ENCODE data around the gene UGT1A9. TPM values are rescaled to one million over a fixed set of nuclear protein-coding genes. Genes with fewer than 3 reads are reported as not detected.

Gene UGT1A9
- total and polyA plus RNA-seq, 2 experiments from 2014 or later, result not detected

GRCh38 chr2:233707940-233708644 lies 36.4 kb downstream of the UGT1A9 start:
- Mint-ChIP-seq H3K36me3 (ENCODE audit: low read depth) (no peaks in the 10 kb centered on the region), H3K4me1 (peaks cover 4% of the 10 kb centered on the region; the same call in 1 of the 3 replicates), H3K27ac (no peak overlapping the region), H3K9me3 (no peaks in the 10 kb centered on the region; the same call in 2 of the 3 replicates), H3K27me3 (ENCODE audit: insufficient read depth, low read depth, poor library complexity) (peaks cover 8% of the 10 kb centered on the region), H3K4me3 (no peak overlapping the region)
- Histone ChIP-seq H3K36me3 (ENCODE audit: insufficient read depth) (no peaks in the 10 kb centered on the region), H3K4me2 (no peak overlapping the region), H3K4me1 (ENCODE audit: insufficient read depth) (no peaks in the 10 kb centered on the region), H3K79me2 (replicated peaks; ENCODE audit: insufficient read depth) (no peaks in the 10 kb centered on the region), H4K20me1 (replicated peaks; ENCODE audit: insufficient read depth) (no peaks in the 10 kb centered on the region), H3K27me3 (ENCODE audit: insufficient read depth) (no peaks in the 10 kb centered on the region), H2AFZ (no peak overlapping the region), H3K9me2 (ENCODE audit: insufficient read depth) (peaks cover 5% of the 10 kb centered on the region; the same call in 1 of the 2 replicates), H3K4me3 (no peak overlapping the region), H3K27ac (ENCODE audit: low read depth) (no peak overlapping the region), H3F3A (replicated peaks; ENCODE audit: low read depth) (no peaks in the 10 kb centered on the region)
- DNase-seq (ENCODE audit: low spot score), result no peak
- TF ChIP-seq POLR2AphosphoS5 (IDR thresholded peaks at IDR 0.05; ENCODE audit: low read depth) (no peak), ZNF114 (CRISPR knock-in tag; IDR thresholded peaks at IDR 0.05) (no peak), NANOG (IDR thresholded peaks at IDR 0.05; ENCODE audit: borderline replicate concordance) (no peak), JUNB (IDR thresholded peaks at IDR 0.05; ENCODE audit: unreplicated experiment) (no peak), EZH2phosphoT487 (IDR thresholded peaks at IDR 0.05; ENCODE audit: unreplicated experiment) (no peak), CREB1 (CRISPR knock-in tag; IDR thresholded peaks at IDR 0.05; ENCODE audit: low read depth) (no peak), ZNF331 (CRISPR knock-in tag; IDR thresholded peaks at IDR 0.05; ENCODE audit: low read depth) (no peak)
- no peak for ATAC-seq

DNA sequence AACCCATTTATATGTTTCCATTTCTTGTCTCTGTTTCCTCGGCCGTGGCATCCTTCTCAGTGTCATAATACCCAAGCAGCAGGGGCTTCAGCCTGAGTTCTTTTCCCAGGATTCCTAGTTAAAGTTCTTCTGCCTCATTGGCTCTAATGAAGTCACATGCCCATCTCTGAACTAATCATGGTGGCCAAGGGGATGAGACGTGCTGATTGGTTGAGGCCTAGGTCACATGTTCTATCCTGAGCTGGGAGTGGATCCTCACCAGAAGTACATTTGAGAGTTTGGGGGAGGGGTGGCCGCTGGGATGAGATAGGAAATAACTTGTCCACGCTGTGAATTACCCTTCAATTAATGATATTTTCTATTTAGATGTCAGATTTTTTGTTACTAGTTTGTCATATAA lies 37.2 kb downstream of the UGT1A9 start:
- peaks cover 8% of the 10 kb centered on the region for H3K27me3 Mint-ChIP-seq (ENCODE audit: insufficient read depth, low read depth, poor library complexity)
- Histone ChIP-seq H2AFZ (no peak overlapping the region), H3K4me1 (ENCODE audit: insufficient read depth) (no peaks in the 10 kb centered on the region), H3K9me2 (ENCODE audit: insufficient read depth) (peaks cover 5% of the 10 kb centered on the region; the same call in 1 of the 2 replicates), H3F3A (replicated peaks; ENCODE audit: low read depth) (no peaks in the 10 kb centered on the region), H3K27me3 (ENCODE audit: insufficient read depth) (no peaks in the 10 kb centered on the region), H3K36me3 (ENCODE audit: insufficient read depth) (no peaks in the 10 kb centered on the region), H4K20me1 (replicated peaks; ENCODE audit: insufficient read depth) (no peaks in the 10 kb centered on the region), H3K27ac (ENCODE audit: low read depth) (no peak overlapping the region), H3K4me3 (no peak overlapping the region), H3K79me2 (replicated peaks; ENCODE audit: insufficient read depth) (no peaks in the 10 kb centered on the region), H3K4me2 (no peak overlapping the region)
- ATAC-seq (no peak), DNase-seq (ENCODE audit: low spot score) (peak; percentile 17)
- H3K4me1 Mint-ChIP-seq, result peaks cover 4% of the 10 kb centered on the region; the same call in 1 of the 3 replicates
- H3K9me3 Mint-ChIP-seq, result no peaks in the 10 kb centered on the region; the same call in 2 of the 3 replicates
- H3K36me3 Mint-ChIP-seq (ENCODE audit: low read depth), result no peaks in the 10 kb centered on the region
- no peak overlapping the region for H3K4me3 Mint-ChIP-seq
- no peak overlapping the region for H3K27ac Mint-ChIP-seq
- TF ChIP-seq ZNF331 (CRISPR knock-in tag; IDR thresholded peaks at IDR 0.05; ENCODE audit: low read depth), result no peak
- TF ChIP-seq JUNB (IDR thresholded peaks at IDR 0.05; ENCODE audit: unreplicated experiment), result no peak
- TF ChIP-seq, protein P1, sequence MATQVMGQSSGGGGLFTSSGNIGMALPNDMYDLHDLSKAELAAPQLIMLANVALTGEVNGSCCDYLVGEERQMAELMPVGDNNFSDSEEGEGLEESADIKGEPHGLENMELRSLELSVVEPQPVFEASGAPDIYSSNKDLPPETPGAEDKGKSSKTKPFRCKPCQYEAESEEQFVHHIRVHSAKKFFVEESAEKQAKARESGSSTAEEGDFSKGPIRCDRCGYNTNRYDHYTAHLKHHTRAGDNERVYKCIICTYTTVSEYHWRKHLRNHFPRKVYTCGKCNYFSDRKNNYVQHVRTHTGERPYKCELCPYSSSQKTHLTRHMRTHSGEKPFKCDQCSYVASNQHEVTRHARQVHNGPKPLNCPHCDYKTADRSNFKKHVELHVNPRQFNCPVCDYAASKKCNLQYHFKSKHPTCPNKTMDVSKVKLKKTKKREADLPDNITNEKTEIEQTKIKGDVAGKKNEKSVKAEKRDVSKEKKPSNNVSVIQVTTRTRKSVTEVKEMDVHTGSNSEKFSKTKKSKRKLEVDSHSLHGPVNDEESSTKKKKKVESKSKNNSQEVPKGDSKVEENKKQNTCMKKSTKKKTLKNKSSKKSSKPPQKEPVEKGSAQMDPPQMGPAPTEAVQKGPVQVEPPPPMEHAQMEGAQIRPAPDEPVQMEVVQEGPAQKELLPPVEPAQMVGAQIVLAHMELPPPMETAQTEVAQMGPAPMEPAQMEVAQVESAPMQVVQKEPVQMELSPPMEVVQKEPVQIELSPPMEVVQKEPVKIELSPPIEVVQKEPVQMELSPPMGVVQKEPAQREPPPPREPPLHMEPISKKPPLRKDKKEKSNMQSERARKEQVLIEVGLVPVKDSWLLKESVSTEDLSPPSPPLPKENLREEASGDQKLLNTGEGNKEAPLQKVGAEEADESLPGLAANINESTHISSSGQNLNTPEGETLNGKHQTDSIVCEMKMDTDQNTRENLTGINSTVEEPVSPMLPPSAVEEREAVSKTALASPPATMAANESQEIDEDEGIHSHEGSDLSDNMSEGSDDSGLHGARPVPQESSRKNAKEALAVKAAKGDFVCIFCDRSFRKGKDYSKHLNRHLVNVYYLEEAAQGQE (IDR thresholded peaks at IDR 0.05; ENCODE audit: unreplicated experiment), result no peak
- TF ChIP-seq ZNF114 (CRISPR knock-in tag; IDR thresholded peaks at IDR 0.05), result no peak
- no peak for TF ChIP-seq EZH2 (IDR thresholded peaks at IDR 0.05; ENCODE audit: low read depth, unreplicated experiment)
- TF ChIP-seq STAT1 (IDR thresholded peaks at IDR 0.05; ENCODE audit: unreplicated experiment), result no peak
- TF ChIP-seq, protein P2, sequence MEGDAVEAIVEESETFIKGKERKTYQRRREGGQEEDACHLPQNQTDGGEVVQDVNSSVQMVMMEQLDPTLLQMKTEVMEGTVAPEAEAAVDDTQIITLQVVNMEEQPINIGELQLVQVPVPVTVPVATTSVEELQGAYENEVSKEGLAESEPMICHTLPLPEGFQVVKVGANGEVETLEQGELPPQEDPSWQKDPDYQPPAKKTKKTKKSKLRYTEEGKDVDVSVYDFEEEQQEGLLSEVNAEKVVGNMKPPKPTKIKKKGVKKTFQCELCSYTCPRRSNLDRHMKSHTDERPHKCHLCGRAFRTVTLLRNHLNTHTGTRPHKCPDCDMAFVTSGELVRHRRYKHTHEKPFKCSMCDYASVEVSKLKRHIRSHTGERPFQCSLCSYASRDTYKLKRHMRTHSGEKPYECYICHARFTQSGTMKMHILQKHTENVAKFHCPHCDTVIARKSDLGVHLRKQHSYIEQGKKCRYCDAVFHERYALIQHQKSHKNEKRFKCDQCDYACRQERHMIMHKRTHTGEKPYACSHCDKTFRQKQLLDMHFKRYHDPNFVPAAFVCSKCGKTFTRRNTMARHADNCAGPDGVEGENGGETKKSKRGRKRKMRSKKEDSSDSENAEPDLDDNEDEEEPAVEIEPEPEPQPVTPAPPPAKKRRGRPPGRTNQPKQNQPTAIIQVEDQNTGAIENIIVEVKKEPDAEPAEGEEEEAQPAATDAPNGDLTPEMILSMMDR (conservative IDR thresholded peaks at IDR 0.05; ENCODE audit: low read depth in 2 of 2), result no peak
- no peak for TF ChIP-seq POLR2AphosphoS5 (IDR thresholded peaks at IDR 0.05; ENCODE audit: low read depth)
- no peak for TF ChIP-seq EZH2phosphoT487 (IDR thresholded peaks at IDR 0.05; ENCODE audit: unreplicated experiment)

Measured in GM23338 (cell line).